Trophoblast cell (in vitro differentiated cells and primary cell): ENCODE results near the gene IFRD2.

ENCODE experiments used
- DNase-seq, 2 donors: peaks; one replicate each; pipeline ENCODE4 v3.0.0-alpha.2; 2016
- H2AFZ ChIP-seq: 2 replicates; pipeline ENCODE4 v1.6.1; 2013; ENCODE audit warnings: low read length, moderate library complexity, mild to moderate bottlenecking; ENCODE audit not compliant: insufficient read depth, poor library complexity
- H2AK5ac ChIP-seq: 2 replicates; pipeline ENCODE4 v1.6.1; 2013; ENCODE audit warnings: mild to moderate bottlenecking, low read length
- H2BK120ac ChIP-seq: 2 replicates; pipeline ENCODE4 v1.6.1; 2013; ENCODE audit warnings: low read length, mild to moderate bottlenecking, moderate library complexity; ENCODE audit not compliant: insufficient read depth, poor library complexity
- H2BK12ac ChIP-seq: 2 replicates; pipeline ENCODE4 v1.6.1; 2013; ENCODE audit warnings: mild to moderate bottlenecking, low read length, moderate library complexity
- H2BK5ac ChIP-seq: 2 replicates; pipeline ENCODE4 v1.6.1; 2013; ENCODE audit warnings: low read length, low read depth, moderate library complexity, mild to moderate bottlenecking; ENCODE audit not compliant: poor library complexity
- H3K14ac ChIP-seq: 2 replicates; pipeline ENCODE4 v1.6.1; 2013; ENCODE audit warnings: mild to moderate bottlenecking, low read length
- H3K18ac ChIP-seq: 2 replicates; pipeline ENCODE4 v1.6.1; 2013; ENCODE audit warnings: mild to moderate bottlenecking, low read length
- H3K23ac ChIP-seq: 2 replicates; pipeline ENCODE4 v1.6.1; 2013; ENCODE audit warnings: low read length
- H3K27ac ChIP-seq: 2 replicates; pipeline ENCODE4 v1.5.1; 2013; ENCODE audit warnings: low read depth, mild to moderate bottlenecking, inconsistent platforms, low read length, moderate library complexity
- H3K27me3 ChIP-seq: 2 replicates; pipeline ENCODE4 v1.6.1; 2013; ENCODE audit warnings: inconsistent platforms, mild to moderate bottlenecking, low read length, moderate library complexity; ENCODE audit not compliant: insufficient read depth
- H3K36me3 ChIP-seq, 2 experiments: 1 replicate in 1 of 2; 2 replicates in 1 of 2; pipeline ENCODE4 v1.6.1; 2013; ENCODE audit warnings: low read length in 2 of 2, mild to moderate bottlenecking in 2 of 2, moderate library complexity in 1 of 2; ENCODE audit not compliant: insufficient read depth in 2 of 2, control insufficient read depth in 1 of 2
- H3K4ac ChIP-seq: 2 replicates; pipeline ENCODE4 v1.6.1; 2013; ENCODE audit warnings: low read depth, mild to moderate bottlenecking, low read length, moderate library complexity
- H3K4me1 ChIP-seq, 2 experiments: 1 replicate in 1 of 2; 2 replicates in 1 of 2; pipeline ENCODE4 v1.6.1; 2013; ENCODE audit warnings: low read length in 2 of 2, mild to moderate bottlenecking in 2 of 2, moderate library complexity in 1 of 2; ENCODE audit not compliant: insufficient read depth in 2 of 2, control insufficient read depth in 1 of 2
- H3K4me2 ChIP-seq: 2 replicates; pipeline ENCODE4 v1.6.1; 2013; ENCODE audit warnings: inconsistent platforms, mild to moderate bottlenecking, low read length, moderate library complexity
- H3K4me3 ChIP-seq: 2 replicates; pipeline ENCODE4 v1.5.1; 2013; ENCODE audit warnings: mild to moderate bottlenecking, low read depth, low read length, inconsistent platforms
- H3K79me1 ChIP-seq: one replicate; pipeline ENCODE4 v1.6.1; 2013; ENCODE audit warnings: low read length
- H3K79me2 ChIP-seq: 2 replicates; pipeline ENCODE4 v1.6.1; 2013; ENCODE audit warnings: low read length, mild to moderate bottlenecking; ENCODE audit not compliant: control insufficient read depth, insufficient read depth, poor library complexity
- H3K9ac ChIP-seq: 2 replicates; pipeline ENCODE4 v1.6.1; 2013; ENCODE audit warnings: mild to moderate bottlenecking, low read length
- H3K9me3 ChIP-seq: 2 replicates; pipeline ENCODE4 v1.6.1; 2013; ENCODE audit warnings: low read depth, mild to moderate bottlenecking, control low read depth, inconsistent platforms, low read length; ENCODE audit not compliant: insufficient read depth
- H4K12ac ChIP-seq: 2 replicates; pipeline ENCODE4 v1.6.1; 2013; ENCODE audit warnings: low read depth, mild to moderate bottlenecking, low read length, moderate library complexity
- H4K8ac ChIP-seq: 2 replicates; pipeline ENCODE4 v1.6.1; 2013; ENCODE audit warnings: low read depth, mild to moderate bottlenecking, low read length, moderate library complexity
- H4K91ac ChIP-seq: one replicate; pipeline ENCODE4 v1.6.1; 2013; ENCODE audit warnings: low read depth, mild to moderate bottlenecking, low read length, moderate library complexity
- WGBS: extraction: QIAGEN DNeasy Blood & Tissue Kit; methylation state at CpG from one replicate; pipeline ENCODE4 v1.1.7; 2013; ENCODE audit warnings: missing lambda C conversion rate; ENCODE audit not compliant: insufficient read length, insufficient coverage; ENCODE audit errors: extremely low coverage; 5-methylcytosine and 5-hydroxymethylcytosine counted together

The IFRD2 gene

DNA sequence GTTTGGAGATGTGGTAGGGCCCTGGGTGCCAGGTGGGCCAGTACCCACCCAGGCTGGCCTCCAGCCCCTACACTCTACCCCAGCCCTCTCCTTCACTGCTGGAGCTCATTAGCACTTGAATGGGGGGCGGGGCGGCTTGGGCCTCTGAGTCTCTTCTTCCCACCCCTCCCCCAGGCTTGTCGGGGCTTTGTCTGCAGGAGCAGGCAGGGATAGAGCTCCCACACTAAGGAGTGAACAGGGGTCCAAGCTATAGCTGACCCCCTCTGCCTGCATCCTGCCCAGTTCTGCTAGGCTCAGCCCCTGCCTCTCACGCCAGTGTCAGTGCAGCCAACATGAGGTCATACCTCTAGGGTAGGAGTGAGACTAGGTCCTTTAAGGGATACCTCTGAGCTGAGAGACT is 51.1 kb downstream of the IFRD2 start:
- H3K27me3 ChIP-seq, result no peaks in the 10 kb centered on the region
- H4K91ac ChIP-seq, result no peak overlapping the region
- DNase-seq, result no peak
- H2BK120ac ChIP-seq, result no peak overlapping the region
- no peak overlapping the region for H3K9ac ChIP-seq
- H3K79me1 ChIP-seq, result peaks cover 14% of the 10 kb centered on the region
- H3K9me3 ChIP-seq, result no peaks in the 10 kb centered on the region
- H3K4me1 ChIP-seq, result peaks cover 43 to 51% of the 10 kb centered on the region in 2 experiments
- no peak overlapping the region for H3K23ac ChIP-seq
- no peak overlapping the region for H3K27ac ChIP-seq
- no peak overlapping the region for H4K8ac ChIP-seq
- no peak overlapping the region for H2BK12ac ChIP-seq
- H4K12ac ChIP-seq, result no peak overlapping the region
- peak overlapping the region; percentile 3 for H3K4me2 ChIP-seq
- H3K36me3 ChIP-seq, result peaks cover 13 to 17% of the 10 kb centered on the region in 2 experiments
- H2AFZ ChIP-seq, result no peak overlapping the region
- no peak overlapping the region for H2BK5ac ChIP-seq
- no peak overlapping the region for H3K4me3 ChIP-seq
- no CpG with 5 or more reads among the region's 4 CpGs for WGBS
- H2AK5ac ChIP-seq, result peak overlapping the region; percentile 42
- H3K18ac ChIP-seq, result peak overlapping the region; percentile 57
- no peak overlapping the region for H3K14ac ChIP-seq
- H3K79me2 ChIP-seq, result peaks cover 24% of the 10 kb centered on the region
- peak overlapping the region; percentile 52 for H3K4ac ChIP-seq

DNA sequence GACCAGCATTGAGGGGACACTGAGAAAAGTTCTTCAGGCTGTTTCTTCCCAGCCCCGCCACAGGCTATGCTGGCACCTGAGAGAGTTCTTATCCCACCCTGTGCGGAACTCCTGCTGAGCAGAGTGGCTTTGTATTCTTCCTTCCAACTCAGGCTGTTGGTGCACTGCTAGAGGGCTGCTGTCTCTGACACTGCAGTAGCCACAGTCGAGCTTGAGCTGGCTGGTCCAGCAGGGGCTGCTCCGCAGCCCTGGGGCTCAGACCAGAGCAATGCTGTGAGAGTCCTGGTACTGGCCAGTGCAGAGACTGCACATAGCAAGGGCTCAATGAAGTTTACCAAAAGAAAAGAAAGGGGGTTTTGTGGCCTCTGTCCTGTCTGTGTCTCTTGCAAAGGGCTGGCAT is 52.6 kb downstream of the IFRD2 start:
- H4K12ac ChIP-seq, result no peak overlapping the region
- H3K9me3 ChIP-seq, result no peaks in the 10 kb centered on the region
- H2BK5ac ChIP-seq, result no peak overlapping the region
- H3K4me3 ChIP-seq, result no peak overlapping the region
- peaks cover 8% of the 10 kb centered on the region for H3K79me1 ChIP-seq
- no peak for DNase-seq
- H2AK5ac ChIP-seq, result no peak overlapping the region
- H3K79me2 ChIP-seq, result peaks cover 22% of the 10 kb centered on the region
- H2BK120ac ChIP-seq, result no peak overlapping the region
- H4K91ac ChIP-seq, result no peak overlapping the region
- no peak overlapping the region for H3K4me2 ChIP-seq
- H3K4me1 ChIP-seq, result peaks cover 34 to 40% of the 10 kb centered on the region in 2 experiments
- H3K36me3 ChIP-seq, result peaks cover 13 to 16% of the 10 kb centered on the region in 2 experiments
- H3K18ac ChIP-seq, result no peak overlapping the region
- H2AFZ ChIP-seq, result no peak overlapping the region
- no CpG with 5 or more reads among the region's 4 CpGs for WGBS
- H3K23ac ChIP-seq, result no peak overlapping the region
- H3K27ac ChIP-seq, result no peak overlapping the region
- no peak overlapping the region for H3K14ac ChIP-seq
- no peak overlapping the region for H3K9ac ChIP-seq
- no peak overlapping the region for H4K8ac ChIP-seq
- H3K27me3 ChIP-seq, result no peaks in the 10 kb centered on the region
- H3K4ac ChIP-seq, result no peak overlapping the region
- H2BK12ac ChIP-seq, result no peak overlapping the region

DNA sequence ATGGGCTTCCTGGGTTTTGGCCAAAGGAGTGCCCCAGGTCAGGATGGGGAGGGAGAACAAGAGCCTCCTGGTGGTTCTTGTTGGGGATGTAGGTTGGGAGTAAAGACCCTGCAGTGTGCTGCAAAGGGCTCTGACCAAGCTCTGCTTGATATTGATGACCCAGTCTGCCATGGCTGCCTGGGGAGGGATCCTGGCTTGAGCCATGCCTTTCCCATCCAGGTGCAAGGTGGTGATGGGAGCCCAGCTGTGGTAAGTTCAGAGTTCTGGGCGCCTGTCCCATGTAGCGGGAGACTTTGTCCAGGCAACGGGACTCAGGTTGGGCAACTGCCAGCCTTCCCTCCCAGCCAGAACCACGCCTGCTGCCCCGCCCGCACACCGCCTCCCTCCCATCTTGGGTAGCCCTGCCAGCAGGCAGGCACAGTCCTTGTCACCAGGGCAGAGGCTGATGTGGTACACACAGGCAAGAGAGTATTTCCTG is 53.6 kb downstream of the IFRD2 start:
- Histone ChIP-seq H3K79me2 (peaks cover 22% of the 10 kb centered on the region), H2BK12ac (no peak overlapping the region), H3K27me3 (no peaks in the 10 kb centered on the region), H4K12ac (no peak overlapping the region), H3K9me3 (no peaks in the 10 kb centered on the region), H3K4me2 (peak overlapping the region; percentile 79), H3K14ac (no peak overlapping the region), H3K4me1 (peaks cover 32 to 38% of the 10 kb centered on the region in 2 experiments), H2AFZ (no peak overlapping the region), H3K23ac (no peak overlapping the region), H3K79me1 (peaks cover 8% of the 10 kb centered on the region), H4K91ac (no peak overlapping the region), H4K8ac (no peak overlapping the region), H3K9ac (no peak overlapping the region), H3K4me3 (no peak overlapping the region), H3K18ac (peak overlapping the region; percentile 0), H2BK5ac (no peak overlapping the region), H3K4ac (no peak overlapping the region), H2AK5ac (no peak overlapping the region), H2BK120ac (no peak overlapping the region), H3K36me3 (peaks cover 10 to 12% of the 10 kb centered on the region in 2 experiments), H3K27ac (no peak overlapping the region)
- no peak for DNase-seq
- WGBS, result no CpG with 5 or more reads among the region's 7 CpGs

DNA sequence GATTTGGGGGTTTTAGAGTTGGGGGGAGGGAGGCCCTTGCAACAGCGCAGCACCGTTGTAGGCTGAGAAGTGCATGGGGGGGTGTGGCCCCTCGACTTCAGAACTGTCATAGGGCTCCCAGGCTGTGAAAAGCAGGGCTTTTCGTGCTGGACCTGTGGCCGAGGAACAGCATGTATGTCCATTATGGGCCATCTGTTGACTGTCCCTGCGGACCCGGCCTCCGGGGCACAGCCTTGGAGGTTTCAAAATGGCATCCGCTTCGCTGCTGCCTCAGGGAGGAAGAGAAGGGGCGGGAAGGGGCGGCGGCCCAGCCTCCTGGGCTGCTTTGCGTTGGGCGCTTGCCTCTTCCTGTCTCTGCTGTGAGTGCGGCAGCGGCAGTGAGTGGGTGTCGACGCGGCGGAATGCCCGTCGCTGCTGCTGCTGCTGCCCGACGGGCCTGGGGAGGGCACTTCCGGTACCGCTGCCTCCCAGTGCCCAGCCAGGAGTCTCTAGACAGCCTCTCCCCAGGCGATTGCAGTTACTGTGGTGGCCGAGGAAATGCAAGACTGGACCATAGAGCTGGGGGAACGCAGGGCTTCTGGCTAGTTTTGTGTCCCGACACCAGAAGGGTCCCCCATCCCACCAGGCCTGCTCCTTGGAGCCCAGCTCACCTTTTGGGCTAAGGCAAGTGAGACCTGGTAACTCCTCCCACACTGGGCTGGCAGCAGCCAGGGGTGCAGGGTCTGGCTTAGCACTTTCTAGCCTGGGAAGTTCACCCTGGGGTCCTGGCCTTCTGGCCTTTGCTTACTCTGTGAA is 54.3 kb downstream of the IFRD2 start:
- WGBS, result no CpG with 5 or more reads among the region's 31 CpGs

More for the DNA sequence above, 54.3 kb downstream of the IFRD2 start:
- peak overlapping the region; percentile 20 for H3K18ac ChIP-seq
- H3K27me3 ChIP-seq, result no peaks in the 10 kb centered on the region
- no peak overlapping the region for H2AFZ ChIP-seq
- H3K36me3 ChIP-seq, result peaks cover 10 to 12% of the 10 kb centered on the region in 2 experiments
- peak overlapping the region; percentile 88 for H3K4me3 ChIP-seq
- H3K14ac ChIP-seq, result peak overlapping the region; percentile 90
- peak overlapping the region; percentile 24 for H3K27ac ChIP-seq
- peak overlapping the region; percentile 79 for H3K4me2 ChIP-seq
- peak overlapping the region; percentile 90 for H3K4ac ChIP-seq
- H4K91ac ChIP-seq, result peak overlapping the region; percentile 31
- H4K8ac ChIP-seq, result peak overlapping the region; percentile 51
- H3K79me2 ChIP-seq, result peaks cover 22% of the 10 kb centered on the region
- DNase-seq, result peak; percentile 86 to 87
- peak overlapping the region; percentile 33 for H2AK5ac ChIP-seq
- H3K4me1 ChIP-seq, result peaks cover 28 to 32% of the 10 kb centered on the region in 2 experiments
- H2BK120ac ChIP-seq, result no peak overlapping the region
- no peak overlapping the region for H3K23ac ChIP-seq
- peak overlapping the region; percentile 5 for H2BK5ac ChIP-seq
- peak overlapping the region; percentile 12 for H4K12ac ChIP-seq
- peak overlapping the region; percentile 44 for H3K9ac ChIP-seq
- H3K9me3 ChIP-seq, result no peaks in the 10 kb centered on the region
- no peak overlapping the region for H2BK12ac ChIP-seq
- peaks cover 8% of the 10 kb centered on the region for H3K79me1 ChIP-seq
